SJCRH30 (cell line): ENCODE measurements around the gene PC. TPM values are rescaled to one million over a fixed set of nuclear protein-coding genes. Genes with fewer than 3 reads are reported as not detected.

ENCODE experiments used
- DNase-seq, 2 experiments: peaks; one replicate each; pipeline ENCODE4 v3.0.0-alpha.2; 2015 to 2020
- H3K27ac ChIP-seq: fragments of 250-450 bp; sonication (Bioruptor Pico); 2 replicates; pipeline ENCODE4 v1.5.1; 2020; ENCODE audit warnings: mild to moderate bottlenecking, moderate library complexity
- H3K27me3 ChIP-seq: fragments of 250-450 bp; sonication (Bioruptor Pico); 2 replicates; pipeline ENCODE4 v1.5.1; 2020; ENCODE audit warnings: mild to moderate bottlenecking, moderate library complexity
- H3K36me3 ChIP-seq: fragments of 250-450 bp; sonication (Bioruptor Pico); 2 replicates; pipeline ENCODE4 v1.5.1; 2020; ENCODE audit warnings: mild to moderate bottlenecking, moderate library complexity
- H3K4me1 ChIP-seq: fragments of 250-450 bp; sonication (Bioruptor Pico); 2 replicates; pipeline ENCODE4 v1.5.1; 2020; ENCODE audit warnings: mild to moderate bottlenecking, moderate library complexity
- H3K4me3 ChIP-seq: fragments of 250-450 bp; sonication (Bioruptor Pico); 2 replicates; pipeline ENCODE4 v1.5.1; 2020; ENCODE audit warnings: mild to moderate bottlenecking, moderate library complexity
- H3K9me3 ChIP-seq: fragments of 250-450 bp; sonication (Bioruptor Pico); replicated peaks from 2 replicates; pipeline ENCODE4 v1.5.1; 2020; ENCODE audit warnings: mild to moderate bottlenecking, moderate library complexity
- total RNA-seq: library from RNA; depleted of rRNA; stranded (reverse); fragments of >200 nt; shearing (Covaris generic); gene quantifications from 2 replicates; pipeline ENCODE4 v1.2.3, GENCODE V29; 2014

The PC gene
- total RNA-seq, 1 experiment from 2014 or later: 22.9 TPM

GRCh38 chr11:66882561-66883015 is 75.6 kb downstream of the PC start:
- H3K27ac ChIP-seq: no peak overlapping the region
- no peaks in the 10 kb centered on the region for H3K27me3 ChIP-seq
- H3K36me3 ChIP-seq: no peaks in the 10 kb centered on the region
- H3K9me3 ChIP-seq: no peaks in the 10 kb centered on the region
- no peak for DNase-seq
- H3K4me3 ChIP-seq: peak overlapping the region; percentile 31
- peaks cover 13% of the 10 kb centered on the region for H3K4me1 ChIP-seq

- DNase-seq: no peak
- H3K36me3 ChIP-seq: no peaks in the 10 kb centered on the region
- no peak overlapping the region for H3K27ac ChIP-seq
- H3K4me3 ChIP-seq: no peak overlapping the region
- H3K9me3 ChIP-seq: no peaks in the 10 kb centered on the region
- H3K27me3 ChIP-seq: no peaks in the 10 kb centered on the region
- H3K4me1 ChIP-seq: peaks cover 13% of the 10 kb centered on the region
These were observed 76.2 kb downstream of the PC start for GRCh38 chr11:66881927-66882452.

- DNase-seq: no peak
- Histone ChIP-seq H3K36me3 (no peaks in the 10 kb centered on the region), H3K4me3 (no peak overlapping the region), H3K4me1 (peaks cover 13% of the 10 kb centered on the region), H3K27ac (no peak overlapping the region), H3K27me3 (no peaks in the 10 kb centered on the region), H3K9me3 (no peaks in the 10 kb centered on the region)
These were observed 76.7 kb downstream of the PC start for GRCh38 chr11:66881451-66881835.

- H3K27me3 ChIP-seq: no peaks in the 10 kb centered on the region
- peak; percentile 28 to 49 for DNase-seq
- no peak overlapping the region for H3K27ac ChIP-seq
- H3K4me3 ChIP-seq: no peak overlapping the region
- H3K36me3 ChIP-seq: no peaks in the 10 kb centered on the region
- H3K9me3 ChIP-seq: no peaks in the 10 kb centered on the region
- peaks cover 13% of the 10 kb centered on the region for H3K4me1 ChIP-seq
These were observed 77.4 kb downstream of the PC start for GRCh38 chr11:66880496-66881450.

GRCh38 chr11:66879999-66880398 is 78.2 kb downstream of the PC start:
- no peaks in the 10 kb centered on the region for H3K9me3 ChIP-seq
- peaks cover 13% of the 10 kb centered on the region for H3K4me1 ChIP-seq
- H3K27ac ChIP-seq: no peak overlapping the region
- no peaks in the 10 kb centered on the region for H3K36me3 ChIP-seq
- no peak for DNase-seq
- H3K27me3 ChIP-seq: no peaks in the 10 kb centered on the region
- H3K4me3 ChIP-seq: no peak overlapping the region

- Histone ChIP-seq H3K27me3 (no peaks in the 10 kb centered on the region), H3K36me3 (no peaks in the 10 kb centered on the region), H3K4me3 (no peak overlapping the region), H3K27ac (no peak overlapping the region), H3K4me1 (peaks cover 13% of the 10 kb centered on the region), H3K9me3 (no peaks in the 10 kb centered on the region)
- DNase-seq: no peak
These were observed 78.6 kb downstream of the PC start for GRCh38 chr11:66879583-66879982.

- DNase-seq: no peak
- Histone ChIP-seq H3K4me1 (peaks cover 13% of the 10 kb centered on the region), H3K27me3 (no peaks in the 10 kb centered on the region), H3K36me3 (no peaks in the 10 kb centered on the region), H3K27ac (no peak overlapping the region), H3K9me3 (no peaks in the 10 kb centered on the region), H3K4me3 (no peak overlapping the region)
These were observed 79.2 kb downstream of the PC start for GRCh38 chr11:66879000-66879399.

GRCh38 chr11:66878474-66878873 is 79.7 kb downstream of the PC start:
- H3K27me3 ChIP-seq: no peaks in the 10 kb centered on the region
- DNase-seq: no peak
- H3K4me1 ChIP-seq: peaks cover 13% of the 10 kb centered on the region
- no peaks in the 10 kb centered on the region for H3K9me3 ChIP-seq
- no peak overlapping the region for H3K4me3 ChIP-seq
- no peaks in the 10 kb centered on the region for H3K36me3 ChIP-seq
- no peak overlapping the region for H3K27ac ChIP-seq

- no peak for DNase-seq
- H3K9me3 ChIP-seq: no peaks in the 10 kb centered on the region
- peaks cover 11% of the 10 kb centered on the region for H3K4me1 ChIP-seq
- H3K36me3 ChIP-seq: no peaks in the 10 kb centered on the region
- no peak overlapping the region for H3K27ac ChIP-seq
- H3K4me3 ChIP-seq: no peak overlapping the region
- no peaks in the 10 kb centered on the region for H3K27me3 ChIP-seq
These were observed 80.4 kb downstream of the PC start for GRCh38 chr11:66877588-66878385.

- Histone ChIP-seq H3K27ac (no peak overlapping the region), H3K4me1 (no peaks in the 10 kb centered on the region), H3K9me3 (no peaks in the 10 kb centered on the region), H3K36me3 (no peaks in the 10 kb centered on the region), H3K27me3 (no peaks in the 10 kb centered on the region), H3K4me3 (no peak overlapping the region)
- DNase-seq: no peak
These were observed 82.8 kb downstream of the PC start for GRCh38 chr11:66875378-66875777.

GRCh38 chr11:66874232-66874631 is 84.0 kb downstream of the PC start:
- DNase-seq: no peak
- Histone ChIP-seq H3K36me3 (no peaks in the 10 kb centered on the region), H3K4me3 (no peak overlapping the region), H3K27me3 (no peaks in the 10 kb centered on the region), H3K4me1 (no peaks in the 10 kb centered on the region), H3K27ac (no peak overlapping the region), H3K9me3 (no peaks in the 10 kb centered on the region)

GRCh38 chr11:66871521-66871901 is 86.7 kb downstream of the PC start:
- Histone ChIP-seq H3K36me3 (no peaks in the 10 kb centered on the region), H3K27ac (no peak overlapping the region), H3K27me3 (no peaks in the 10 kb centered on the region), H3K9me3 (no peaks in the 10 kb centered on the region), H3K4me3 (no peak overlapping the region), H3K4me1 (peaks cover 10% of the 10 kb centered on the region; the same call in 1 of the 2 replicates)
- DNase-seq: no peak

GRCh38 chr11:66870616-66871520 is 87.3 kb downstream of the PC start:
- Histone ChIP-seq H3K4me1 (peaks cover 17% of the 10 kb centered on the region), H3K4me3 (no peak overlapping the region), H3K27me3 (no peaks in the 10 kb centered on the region), H3K27ac (no peak overlapping the region), H3K9me3 (no peaks in the 10 kb centered on the region), H3K36me3 (no peaks in the 10 kb centered on the region)
- no peak for DNase-seq

- Histone ChIP-seq H3K4me1 (peaks cover 20% of the 10 kb centered on the region), H3K4me3 (no peak overlapping the region), H3K36me3 (no peaks in the 10 kb centered on the region), H3K9me3 (no peaks in the 10 kb centered on the region), H3K27me3 (no peaks in the 10 kb centered on the region), H3K27ac (no peak overlapping the region)
- no peak for DNase-seq
These were observed 88.1 kb downstream of the PC start for GRCh38 chr11:66870131-66870530.
